Fibroblast of lung (primary cell): Measurements from ENCODE around the gene KCNK17. TPM values are rescaled to one million over a fixed set of nuclear protein-coding genes. Genes with fewer than 3 reads are reported as not detected.

Experiments used
- DNase-seq, 2 donors: peaks; one replicate each; pipeline versions ENCODE4 v3.0.0 to v3.0.0-alpha.2; 2010; ENCODE audit warnings: low read depth in 2 of 2
- H2AFZ ChIP-seq: 2 replicates; pipeline ENCODE4 v1.5.1; 2012; ENCODE audit warnings: low read length, control low read depth, inconsistent platforms
- H3K27ac ChIP-seq: 2 replicates; pipeline ENCODE4 v1.5.1; 2011; ENCODE audit warnings: low read length, control low read depth; ENCODE audit not compliant: insufficient read depth
- H3K27me3 ChIP-seq: 2 replicates; pipeline ENCODE4 v1.5.1; 2011; ENCODE audit warnings: mild to moderate bottlenecking, low read length; ENCODE audit not compliant: control insufficient read depth, insufficient read depth
- H3K36me3 ChIP-seq: 2 replicates; pipeline ENCODE4 v1.5.1; 2011; ENCODE audit warnings: low read length; ENCODE audit not compliant: control insufficient read depth, insufficient read depth
- H3K4me1 ChIP-seq: 2 replicates; pipeline ENCODE4 v1.5.1; 2011; ENCODE audit warnings: low read length; ENCODE audit not compliant: control insufficient read depth, insufficient read depth; ENCODE audit errors: extremely low read depth
- H3K4me2 ChIP-seq: 2 replicates; pipeline ENCODE4 v1.5.1; 2011; ENCODE audit warnings: low read length, control low read depth; ENCODE audit not compliant: insufficient read depth; ENCODE audit errors: extremely low read depth
- H3K4me3 ChIP-seq, 4 experiments: fragments of 200-600 bp in 1 of 4; sonication (generic) in 1 of 4; replicated peaks in 1 of 4; 2 replicates each; pipeline ENCODE4 v1.5.1; 2011 to 2016; ENCODE audit warnings: low read length in 4 of 4, low read depth in 3 of 4, mild to moderate bottlenecking in 3 of 4, control low read depth in 2 of 4, inconsistent platforms in 1 of 4, mixed read lengths in 1 of 4; ENCODE audit not compliant: insufficient read depth in 1 of 4; ENCODE audit errors: control extremely low read depth in 1 of 4
- H3K79me2 ChIP-seq: 2 replicates; pipeline ENCODE4 v1.5.1; 2012; ENCODE audit warnings: mild to moderate bottlenecking, low read length, inconsistent platforms; ENCODE audit not compliant: control insufficient read depth, insufficient read depth
- H3K9ac ChIP-seq: 2 replicates; pipeline ENCODE4 v1.5.1; 2011; ENCODE audit warnings: mild to moderate bottlenecking, low read length, control low read depth; ENCODE audit not compliant: insufficient read depth
- H3K9me3 ChIP-seq: 2 replicates; pipeline ENCODE4 v1.5.1; 2012; ENCODE audit warnings: low read depth, low read length; ENCODE audit not compliant: control insufficient read depth, insufficient read depth
- H4K20me1 ChIP-seq: 2 replicates; pipeline ENCODE4 v1.5.1; 2011; ENCODE audit warnings: low read length; ENCODE audit not compliant: control insufficient read depth, insufficient read depth; ENCODE audit errors: extremely low read depth
- EZH2 ChIP-seq: IDR thresholded peaks from 2 replicates; pipeline ENCODE4 v1.5.1; 2012; ENCODE audit warnings: low read length, control low read depth, mild to moderate bottlenecking; ENCODE audit errors: missing control alignments
- polyA plus RNA-seq, 2 donors: library from polyadenylated mRNA; depleted of rRNA in 1 of 2; stranded (reverse) in 1 of 2; unstranded in 1 of 2; fragments of >200 nt; gene quantifications; 2 replicates each; pipeline ENCODE4 v1.2.1, GENCODE V29; 2011 to 2012; ENCODE audit warnings: missing spikeins in 1 of 2
- total RNA-seq: library from RNA; depleted of rRNA; stranded (reverse); fragments of >200 nt; gene quantifications from 2 replicates; pipeline ENCODE4 v1.2.1, GENCODE V29; 2014
- TF ChIP-seq, protein P1 (sequence below), 2 donors: IDR thresholded peaks in 1 of 2; conservative IDR thresholded peaks in 1 of 2; 1 replicate in 1 of 2; 2 replicates in 1 of 2; pipeline ENCODE4 v1.5.1; 2011 to 2012; ENCODE audit warnings: low read length in 2 of 2, control low read depth in 1 of 2, inconsistent platforms in 1 of 2, low read depth in 1 of 2, mild to moderate bottlenecking in 1 of 2

Gene KCNK17
- total and polyA plus RNA-seq, 2 donors (not counting 1 experiment from before 2014, with no cell fraction given): not detected

DNA sequence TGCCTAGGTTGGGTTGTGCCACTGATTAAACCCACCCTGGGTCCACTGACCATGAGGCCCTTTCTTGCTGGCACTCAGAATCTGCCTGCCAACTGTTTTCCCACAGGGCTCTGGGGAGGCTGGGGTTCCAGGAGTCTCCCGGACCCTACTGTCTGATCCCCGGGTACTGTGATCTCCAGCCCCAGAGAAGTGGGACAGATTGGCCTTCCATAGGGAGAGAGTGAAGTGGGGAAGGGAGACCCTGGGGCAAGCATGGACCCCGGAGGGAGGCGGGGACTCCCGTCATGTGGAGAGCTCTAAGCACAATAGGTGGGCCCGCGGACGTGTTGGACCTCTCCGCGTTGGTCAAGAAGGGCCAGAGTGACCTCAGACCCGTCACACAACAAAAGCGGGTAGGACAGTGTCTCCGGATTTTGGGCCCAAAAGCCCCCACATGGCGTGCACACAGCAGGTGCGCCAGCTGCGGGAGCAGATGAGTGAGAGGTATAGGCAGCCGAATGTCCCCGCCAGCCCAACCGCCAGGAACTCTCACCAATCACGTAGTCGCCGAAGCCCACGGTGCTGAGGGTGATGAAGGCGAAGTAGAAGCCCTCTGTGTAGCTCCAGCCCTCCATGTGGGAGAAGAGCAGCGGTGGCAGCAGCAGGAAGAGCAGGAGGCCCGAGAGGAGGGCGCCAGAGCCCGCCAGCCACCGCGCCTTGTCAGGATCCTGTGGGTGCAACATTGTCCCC, 10.6 kb downstream of the KCNK17 start:
- Histone ChIP-seq H4K20me1 (no peaks in the 10 kb centered on the region), H3K4me1 (no peaks in the 10 kb centered on the region), H3K27ac (no peak overlapping the region), H3K27me3 (no peaks in the 10 kb centered on the region), H3K4me2 (no peak overlapping the region), H3K4me3 (no peak overlapping the region), H3K9ac (no peak overlapping the region), H3K9me3 (no peaks in the 10 kb centered on the region), H3K79me2 (no peaks in the 10 kb centered on the region), H2AFZ (no peak overlapping the region), H3K36me3 (no peaks in the 10 kb centered on the region)
- no peak for DNase-seq
- TF ChIP-seq, protein P1, sequence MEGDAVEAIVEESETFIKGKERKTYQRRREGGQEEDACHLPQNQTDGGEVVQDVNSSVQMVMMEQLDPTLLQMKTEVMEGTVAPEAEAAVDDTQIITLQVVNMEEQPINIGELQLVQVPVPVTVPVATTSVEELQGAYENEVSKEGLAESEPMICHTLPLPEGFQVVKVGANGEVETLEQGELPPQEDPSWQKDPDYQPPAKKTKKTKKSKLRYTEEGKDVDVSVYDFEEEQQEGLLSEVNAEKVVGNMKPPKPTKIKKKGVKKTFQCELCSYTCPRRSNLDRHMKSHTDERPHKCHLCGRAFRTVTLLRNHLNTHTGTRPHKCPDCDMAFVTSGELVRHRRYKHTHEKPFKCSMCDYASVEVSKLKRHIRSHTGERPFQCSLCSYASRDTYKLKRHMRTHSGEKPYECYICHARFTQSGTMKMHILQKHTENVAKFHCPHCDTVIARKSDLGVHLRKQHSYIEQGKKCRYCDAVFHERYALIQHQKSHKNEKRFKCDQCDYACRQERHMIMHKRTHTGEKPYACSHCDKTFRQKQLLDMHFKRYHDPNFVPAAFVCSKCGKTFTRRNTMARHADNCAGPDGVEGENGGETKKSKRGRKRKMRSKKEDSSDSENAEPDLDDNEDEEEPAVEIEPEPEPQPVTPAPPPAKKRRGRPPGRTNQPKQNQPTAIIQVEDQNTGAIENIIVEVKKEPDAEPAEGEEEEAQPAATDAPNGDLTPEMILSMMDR (conservative IDR thresholded peaks at IDR 0.05 in 1 of 2, IDR thresholded peaks at IDR 0.05 in 1 of 2; ENCODE audit: low read depth in 1 of 2, low read length in 2 of 2): no peak
- TF ChIP-seq EZH2: no peak

DNA sequence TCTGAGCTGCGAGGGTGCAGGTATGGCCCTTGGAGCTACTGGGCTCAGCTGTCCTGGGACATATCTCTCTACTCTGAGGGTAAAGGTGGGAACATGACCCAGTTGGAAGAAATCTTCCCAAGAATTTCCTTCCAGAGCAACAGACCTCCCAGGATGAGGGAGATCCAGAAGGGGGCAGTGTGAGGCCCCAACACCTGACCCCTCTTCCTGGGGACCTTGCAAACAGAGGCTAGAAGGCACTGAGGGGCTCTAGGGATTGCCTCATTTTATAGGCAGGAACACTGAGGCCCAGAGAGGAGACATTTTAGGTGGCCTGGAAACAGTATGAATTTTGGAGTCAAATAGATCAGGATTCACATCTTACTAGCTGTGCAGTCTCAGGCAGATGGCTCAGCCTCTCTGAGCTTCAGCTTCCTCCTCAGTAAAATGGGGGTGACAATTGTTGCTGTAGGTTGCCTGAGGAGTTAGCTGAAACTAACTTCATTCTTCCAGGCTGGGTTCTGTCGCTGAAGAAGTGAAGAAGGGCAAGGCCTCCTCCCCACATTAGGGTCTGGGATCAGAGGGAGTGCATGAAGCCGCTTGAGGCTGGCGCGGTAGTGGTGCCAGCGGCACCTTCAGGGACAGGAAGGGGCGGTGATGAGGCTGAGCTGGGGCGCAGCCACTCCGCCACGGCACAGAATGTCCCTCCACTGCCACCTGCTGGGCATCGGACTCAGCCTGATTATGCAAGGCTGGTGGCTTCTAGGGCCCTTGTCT, 11.4 kb downstream of the KCNK17 start:
- Histone ChIP-seq H2AFZ (peak overlapping the region; percentile 67), H3K4me2 (peak overlapping the region; percentile 59)
- TF ChIP-seq EZH2: no peak
- TF ChIP-seq, protein P1 (conservative IDR thresholded peaks at IDR 0.05 in 1 of 2, IDR thresholded peaks at IDR 0.05 in 1 of 2; ENCODE audit: low read depth in 1 of 2, low read length in 2 of 2): peak; percentile 78 to 83

DNA sequence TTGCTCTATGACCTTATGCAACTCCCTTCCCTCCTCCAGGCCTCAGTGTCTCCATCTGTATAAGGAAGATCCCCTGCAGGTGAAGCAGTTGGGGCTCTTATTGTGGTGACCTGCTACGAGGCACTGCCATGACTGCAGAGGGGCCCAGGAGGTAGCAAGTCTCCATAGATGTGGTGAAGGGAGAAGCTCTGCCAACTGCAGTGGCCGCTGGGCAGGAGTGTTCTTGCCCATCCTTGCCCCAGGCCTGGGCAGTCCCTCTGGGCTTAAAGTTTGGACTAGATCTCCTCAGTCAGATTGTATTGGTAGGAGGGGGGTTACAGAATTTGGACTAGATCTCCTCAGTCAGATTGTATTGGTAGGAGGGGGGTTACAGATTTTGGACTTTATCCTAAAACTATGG, 12.2 kb downstream of the KCNK17 start:
- no peak overlapping the region for H3K27ac ChIP-seq
- no peaks in the 10 kb centered on the region for H3K36me3 ChIP-seq
- no peak overlapping the region for H2AFZ ChIP-seq
- no peaks in the 10 kb centered on the region for H3K79me2 ChIP-seq
- no peak for DNase-seq
- H3K9ac ChIP-seq: no peak overlapping the region
- H3K9me3 ChIP-seq: no peaks in the 10 kb centered on the region
- TF ChIP-seq, protein P1 (conservative IDR thresholded peaks at IDR 0.05 in 1 of 2, IDR thresholded peaks at IDR 0.05 in 1 of 2; ENCODE audit: low read depth in 1 of 2, low read length in 2 of 2): no peak
- no peak for TF ChIP-seq EZH2
- no peak overlapping the region for H3K4me2 ChIP-seq
- no peaks in the 10 kb centered on the region for H3K27me3 ChIP-seq
- no peaks in the 10 kb centered on the region for H4K20me1 ChIP-seq
- no peaks in the 10 kb centered on the region for H3K4me1 ChIP-seq
- H3K4me3 ChIP-seq: no peak overlapping the region

More for the DNA sequence above, 11.4 kb downstream of the KCNK17 start:
- H3K9ac ChIP-seq: no peak overlapping the region
- H3K9me3 ChIP-seq: no peaks in the 10 kb centered on the region
- no peak overlapping the region for H3K4me3 ChIP-seq
- DNase-seq: peak; percentile 40 to 62
- no peaks in the 10 kb centered on the region for H3K27me3 ChIP-seq
- no peaks in the 10 kb centered on the region for H3K36me3 ChIP-seq
- no peaks in the 10 kb centered on the region for H3K4me1 ChIP-seq
- no peaks in the 10 kb centered on the region for H4K20me1 ChIP-seq
- no peak overlapping the region for H3K27ac ChIP-seq
- H3K79me2 ChIP-seq: no peaks in the 10 kb centered on the region
